ENCODE data around the gene PRAMEF17. TPM values are rescaled to one million over a fixed set of nuclear protein-coding genes. Genes with fewer than 3 reads are reported as not detected.
"Not testable (repeated sequence)": the region's sequence is repeated elsewhere in the genome, so short reads cannot be mapped to it uniquely, and the experiment has no call there.

The PRAMEF17 gene
- total RNA-seq, 4 donors from 2014 or later, result 0.19 TPM; not detected in 3

- WGBS, 2 donors (ENCODE audit: low coverage in 1 of 2), result 67 to 100% methylated on average over 2 to 3 of the region's 3 CpGs
- Histone ChIP-seq H3K4me3 (no peak overlapping the region), H3K27ac (no peak overlapping the region), H3K27me3 (peaks cover 44% of the 10 kb centered on the region), H3K36me3 (no peaks in the 10 kb centered on the region), H3K9me3 (peaks cover 0 to 3% (median 0%) of the 10 kb centered on the region in 3 donors), H3K4me1 (no peaks in the 10 kb centered on the region)
- no peak for ATAC-seq
- no peak for TF ChIP-seq CTCF (IDR thresholded peaks at IDR 0.05)
- no peak for TF ChIP-seq EP300 (IDR thresholded peaks at IDR 0.05)
- no peak for TF ChIP-seq POLR2A (IDR thresholded peaks at IDR 0.05)
- no peak for TF ChIP-seq POLR2AphosphoS5 (IDR thresholded peaks at IDR 0.05)
Measured at GRCh38 chr1:13435458-13435857, 46.0 kb downstream of the PRAMEF17 start.

- not testable (repeated sequence) for H3K27ac ChIP-seq, H3K36me3 ChIP-seq, ATAC-seq, H3K9me3 ChIP-seq, H3K4me3 ChIP-seq, H3K4me1 ChIP-seq
- WGBS, 2 donors (ENCODE audit: low coverage in 1 of 2), result no CpG with 5 or more reads among the region's 49 CpGs
- peaks cover 20% of the 10 kb centered on the region for H3K27me3 ChIP-seq
Measured at GRCh38 chr1:13439104-13439783, 49.8 kb downstream of the PRAMEF17 start.

Other genes with a start within 250 kb of the PRAMEF17 start
- not detected for gene PRAMEF26, start 233.6 kb upstream of the PRAMEF17 start, total RNA-seq
- not detected for gene HNRNPCL4, start 224.0 kb upstream of the PRAMEF17 start, total RNA-seq
- not detected for gene PRAMEF9, start 217.8 kb upstream of the PRAMEF17 start, total RNA-seq
- not detected for gene PRAMEF13, start 188.2 kb upstream of the PRAMEF17 start, total RNA-seq
- not detected for gene PRAMEF18, start 163.5 kb upstream of the PRAMEF17 start, total RNA-seq
- not detected for gene PRAMEF5, start 135.4 kb upstream of the PRAMEF17 start, total RNA-seq
- gene PRAMEF8, start 104.5 kb upstream of the PRAMEF17 start, total RNA-seq, result not detected
- gene PRAMEF33, start 86.1 kb upstream of the PRAMEF17 start, total RNA-seq, result not detected
- gene PRAMEF15, start 74.1 kb upstream of the PRAMEF17 start, total RNA-seq, result not detected
- gene PRAMEF14, start 42.5 kb upstream of the PRAMEF17 start, total RNA-seq, result not detected
- gene PRAMEF19, start 17.7 kb upstream of the PRAMEF17 start, total RNA-seq, result not detected
- gene PRAMEF20, start 20.8 kb downstream of the PRAMEF17 start, total RNA-seq, result not detected
- gene LRRC38, start 124.4 kb downstream of the PRAMEF17 start, total RNA-seq, result under 1 TPM in 1 of 4 donors, not detected in 3; 0.23 TPM
- 10 to 100 TPM; 10.9 to 31.6 (median 17.3) TPM for gene PDPN, start 194.2 kb downstream of the PRAMEF17 start, total RNA-seq